ENCODE measurements around the gene OPRM1.
A peak's percentile ranks its signal among the peaks of the same experiment; 100 is the strongest.
"Not testable (repeated sequence)": the region's sequence is repeated elsewhere in the genome, so short reads cannot be mapped to it uniquely, and the experiment has no call there.

OPRM1 gene

GRCh38 chr6:154143753-154144152, 104.7 kb downstream of the OPRM1 start:
- no peak for DNase-seq (ENCODE audit: low read depth)

GRCh38 chr6:154154389-154154967, 115.4 kb downstream of the OPRM1 start:
- peak; percentile 35 for DNase-seq (ENCODE audit: low read depth)

GRCh38 chr6:154156135-154156896, 117.3 kb downstream of the OPRM1 start:
- DNase-seq (ENCODE audit: low read depth), result no peak

GRCh38 chr6:154157082-154157481, 118.0 kb downstream of the OPRM1 start:
- DNase-seq (ENCODE audit: low read depth), result no peak

- DNase-seq (ENCODE audit: low read depth), result no peak
These were observed 118.7 kb downstream of the OPRM1 start for GRCh38 chr6:154157706-154158105.

- no peak for DNase-seq (ENCODE audit: low read depth)
These were observed 120.1 kb downstream of the OPRM1 start for GRCh38 chr6:154159126-154159525.

GRCh38 chr6:154161689-154162088, 122.6 kb downstream of the OPRM1 start:
- no peak for DNase-seq (ENCODE audit: low read depth)

- DNase-seq (ENCODE audit: low read depth), result peak; percentile 10
These were observed 125.4 kb downstream of the OPRM1 start for GRCh38 chr6:154164397-154164796.

- DNase-seq (ENCODE audit: low read depth), result no peak
These were observed 126.4 kb downstream of the OPRM1 start for GRCh38 chr6:154165478-154165877.

GRCh38 chr6:154166140-154166539, 127.1 kb downstream of the OPRM1 start:
- no peak for DNase-seq (ENCODE audit: low read depth)

GRCh38 chr6:154167126-154167525, 128.1 kb downstream of the OPRM1 start:
- no peak for DNase-seq (ENCODE audit: low read depth)

- no peak for DNase-seq (ENCODE audit: low read depth)
These were observed 130.3 kb downstream of the OPRM1 start for GRCh38 chr6:154169193-154169847.

GRCh38 chr6:154170106-154170505, 131.1 kb downstream of the OPRM1 start:
- DNase-seq (ENCODE audit: low read depth), result no peak

GRCh38 chr6:154172393-154172792, 133.4 kb downstream of the OPRM1 start:
- not testable (repeated sequence) for DNase-seq (ENCODE audit: low read depth)

- no peak for DNase-seq (ENCODE audit: low read depth)
These were observed 140.4 kb downstream of the OPRM1 start for GRCh38 chr6:154179434-154179833.

GRCh38 chr6:154187203-154187602, 148.2 kb downstream of the OPRM1 start:
- no peak for DNase-seq (ENCODE audit: low read depth)

GRCh38 chr6:154187714-154188113, 148.7 kb downstream of the OPRM1 start:
- DNase-seq (ENCODE audit: low read depth), result no peak

- no peak for DNase-seq (ENCODE audit: low read depth)
These were observed 157.4 kb downstream of the OPRM1 start for GRCh38 chr6:154196333-154196885.

GRCh38 chr6:154197196-154197860, 158.3 kb downstream of the OPRM1 start:
- no peak for DNase-seq (ENCODE audit: low read depth)

- not testable (repeated sequence) for DNase-seq (ENCODE audit: low read depth)
These were observed 162.6 kb downstream of the OPRM1 start for GRCh38 chr6:154201688-154202087.

GRCh38 chr6:154202339-154202738, 163.3 kb downstream of the OPRM1 start:
- DNase-seq (ENCODE audit: low read depth), result no peak

GRCh38 chr6:154202958-154203357, 163.9 kb downstream of the OPRM1 start:
- no peak for DNase-seq (ENCODE audit: low read depth)

All from non-pigmented ciliary epithelial cell (primary cell).